HG03159 (cell line): ENCODE measurements around the gene TMEM132D.

Source experiments
- ATAC-seq: cut with Tn5 transposase; IDR thresholded peaks from one replicate; pipeline ENCODE4 v1.9.1; 2021; ENCODE audit warnings: mild to moderate bottlenecking, moderate library complexity; ENCODE audit not compliant: unreplicated experiment

TMEM132D gene

GRCh38 chr12:129296671-129297070 is 607.2 kb downstream of the TMEM132D start:
- no peak for ATAC-seq

- no peak for ATAC-seq
Observed at GRCh38 chr12:129294868-129295267, 609.0 kb downstream of the TMEM132D start.

- no peak for ATAC-seq
Observed at GRCh38 chr12:129279771-129280170, 624.1 kb downstream of the TMEM132D start.

- ATAC-seq = no peak
Observed at GRCh38 chr12:129276361-129277060, 627.3 kb downstream of the TMEM132D start.

GRCh38 chr12:129269756-129270495 is 633.9 kb downstream of the TMEM132D start:
- ATAC-seq = no peak

- ATAC-seq = no peak
Observed at GRCh38 chr12:129258781-129259318, 645.0 kb downstream of the TMEM132D start.

GRCh38 chr12:129257524-129257923 is 646.3 kb downstream of the TMEM132D start:
- no peak for ATAC-seq

- no peak for ATAC-seq
Observed at GRCh38 chr12:129246630-129247029, 657.2 kb downstream of the TMEM132D start.

- no peak for ATAC-seq
Observed at GRCh38 chr12:129245769-129246168, 658.1 kb downstream of the TMEM132D start.

- no peak for ATAC-seq
Observed at GRCh38 chr12:129241852-129242251, 662.0 kb downstream of the TMEM132D start.

- ATAC-seq = no peak
Observed at GRCh38 chr12:129237881-129238280, 665.9 kb downstream of the TMEM132D start.

GRCh38 chr12:129234209-129234608 is 669.6 kb downstream of the TMEM132D start:
- no peak for ATAC-seq

- no peak for ATAC-seq
Observed at GRCh38 chr12:129231491-129231890, 672.3 kb downstream of the TMEM132D start.

GRCh38 chr12:129230995-129231394 is 672.8 kb downstream of the TMEM132D start:
- ATAC-seq = no peak

GRCh38 chr12:129226851-129227250 is 677.0 kb downstream of the TMEM132D start:
- no peak for ATAC-seq

GRCh38 chr12:129226005-129226404 is 677.8 kb downstream of the TMEM132D start:
- ATAC-seq = no peak

- no peak for ATAC-seq
Observed at GRCh38 chr12:129215556-129215955, 688.3 kb downstream of the TMEM132D start.

GRCh38 chr12:129213551-129213950 is 690.3 kb downstream of the TMEM132D start:
- no peak for ATAC-seq

- ATAC-seq = no peak
Observed at GRCh38 chr12:129211862-129212630, 691.8 kb downstream of the TMEM132D start.

GRCh38 chr12:129208566-129208965 is 695.3 kb downstream of the TMEM132D start:
- no peak for ATAC-seq

GRCh38 chr12:129207084-129207483 is 696.7 kb downstream of the TMEM132D start:
- ATAC-seq = no peak
